Neural crest cell (in vitro differentiated cells): Measurements from ENCODE around the gene COX7B. TPM values are rescaled to one million over a fixed set of nuclear protein-coding genes. Genes with fewer than 3 reads are reported as not detected.

ENCODE experiments used
- DNase-seq: peaks from one replicate; pipeline ENCODE4 v3.0.0; 2021; ENCODE audit warnings: low read depth, mixed read lengths, low spot score
- H3K27ac Mint-ChIP-seq: one replicate; pipeline ENCODE4 v1.8.0; 2021; ENCODE audit warnings: mild to moderate bottlenecking, mixed read lengths; ENCODE audit not compliant: unreplicated experiment
- H3K27me3 Mint-ChIP-seq: 2 replicates; pipeline ENCODE4 v1.8.0; 2021; ENCODE audit warnings: low read depth, mild to moderate bottlenecking, mixed read lengths
- H3K36me3 Mint-ChIP-seq: 2 replicates; pipeline ENCODE4 v1.8.0; 2021; ENCODE audit warnings: low read depth, mild to moderate bottlenecking, mixed read lengths
- H3K4me1 Mint-ChIP-seq: 2 replicates; pipeline ENCODE4 v1.8.0; 2021; ENCODE audit warnings: mixed read lengths
- H3K4me3 Mint-ChIP-seq: one replicate; pipeline ENCODE4 v1.8.0; 2021; ENCODE audit warnings: mild to moderate bottlenecking, mixed read lengths
- H3K9me3 Mint-ChIP-seq: 2 replicates; pipeline ENCODE4 v1.8.0; 2021; ENCODE audit warnings: mixed read lengths
- CTCF ChIP-seq: fragments of 200-600 bp; sonication (generic); conservative IDR thresholded peaks from 2 replicates; pipeline ENCODE4 v1.5.0; 2021; ENCODE audit warnings: antibody characterized with exemption, mild to moderate bottlenecking
- total RNA-seq: library from RNA; stranded (reverse); gene quantifications from 2 replicates; pipeline ENCODE4 v1.2.1, GENCODE V29; 2021

COX7B gene
- total RNA-seq, 1 donor from 2014 or later: 219 TPM

GRCh38 chrX:77894921-77895886, 4.1 kb upstream of the COX7B start, which contains the start of gene MAGT1:
Gene MAGT1 (minus strand): TSS chrX:77895435. CDS start chrX:77895410, 25 bp downstream.
- Mint-ChIP-seq H3K4me1 (peaks cover 23% of the 10 kb centered on the region), H3K9me3 (peaks cover 9% of the 10 kb centered on the region)

GRCh38 chrX:77900688-77901087, 1.4 kb downstream of the COX7B start:
- no peak for TF ChIP-seq CTCF
- no peak for DNase-seq
- Mint-ChIP-seq H3K4me1 (peaks cover 22% of the 10 kb centered on the region), H3K9me3 (peaks cover 6% of the 10 kb centered on the region), H3K27ac (no peak overlapping the region), H3K4me3 (peak overlapping the region; percentile 94), H3K27me3 (no peaks in the 10 kb centered on the region), H3K36me3 (peaks cover 16% of the 10 kb centered on the region)

More at GRCh38 chrX:77894921-77895886, 4.1 kb upstream of the COX7B start, which contains the start of gene MAGT1:
- DNase-seq: peak; percentile 67
- Mint-ChIP-seq H3K4me3 (peak within 1 kb of the TSS; percentile 95), H3K27me3 (no peaks in the 10 kb centered on the region), H3K36me3 (peaks cover 5% of the 10 kb centered on the region), H3K27ac (peak within 1 kb of the TSS; percentile 98)
- no peak for TF ChIP-seq CTCF

- H3K4me1 Mint-ChIP-seq: peaks cover 21% of the 10 kb centered on the region
- TF ChIP-seq CTCF: no peak
- H3K9me3 Mint-ChIP-seq: peaks cover 6% of the 10 kb centered on the region
- peaks cover 16% of the 10 kb centered on the region for H3K36me3 Mint-ChIP-seq
- H3K27me3 Mint-ChIP-seq: no peaks in the 10 kb centered on the region
- no peak for DNase-seq
- no peak overlapping the region for H3K27ac Mint-ChIP-seq
- peak overlapping the region; percentile 94 for H3K4me3 Mint-ChIP-seq
These were observed 2.2 kb downstream of the COX7B start for GRCh38 chrX:77901506-77901905.

- H3K4me3 Mint-ChIP-seq: peak within 1 kb of the TSS; percentile 98
These were observed 11.0 kb downstream of the COX7B start, which contains the start of gene ATP7A for GRCh38 chrX:77910108-77910840. Gene ATP7A (plus strand): TSS chrX:77910693. CDS start chrX:77971642, 60,949 bp downstream.

More at GRCh38 chrX:77910108-77910840, 11.0 kb downstream of the COX7B start, which contains the start of gene ATP7A:
- Mint-ChIP-seq H3K27ac (peak within 1 kb of the TSS; percentile 100), H3K27me3 (no peaks in the 10 kb centered on the region), H3K36me3 (no peaks in the 10 kb centered on the region), H3K9me3 (no peaks in the 10 kb centered on the region), H3K4me1 (peaks cover 25% of the 10 kb centered on the region)
- DNase-seq: peak; percentile 66
- peak; percentile 61 for TF ChIP-seq CTCF
